DND-41 (cell line): ENCODE results near the gene TTR.

ENCODE experiments used
- ATAC-seq: fragments of 200-7000 bp; cut with Tn5 transposase; 3 replicates; pipeline ENCODE4 v1.9.1; 2021; ENCODE audit warnings: low read depth; ENCODE audit not compliant: insufficient read depth
- DNase-seq: peaks from one replicate; pipeline ENCODE4 v3.0.0-alpha.2; 2020
- H2AFZ ChIP-seq: 2 replicates; pipeline ENCODE4 v1.6.0; 2012; ENCODE audit warnings: low read depth, low read length
- H3K27ac ChIP-seq: 2 replicates; pipeline ENCODE4 v1.5.1; 2012; ENCODE audit warnings: low read length, inconsistent platforms
- H3K27me3 ChIP-seq: fragments of 200-600 bp; sonication (generic); 2 replicates; pipeline ENCODE4 v1.6.0; 2012; ENCODE audit warnings: low read length, mild to moderate bottlenecking, inconsistent platforms; ENCODE audit not compliant: insufficient read depth, poor library complexity
- H3K36me3 ChIP-seq: 2 replicates; pipeline ENCODE4 v1.5.1; 2012; ENCODE audit warnings: low read length, inconsistent platforms; ENCODE audit not compliant: insufficient read depth
- H3K4me1 ChIP-seq: 2 replicates; pipeline ENCODE4 v1.5.1; 2012; ENCODE audit warnings: mild to moderate bottlenecking, low read length; ENCODE audit not compliant: insufficient read depth
- H3K4me2 ChIP-seq: 2 replicates; pipeline ENCODE4 v1.6.0; 2012; ENCODE audit warnings: mild to moderate bottlenecking, moderate library complexity, low read length, inconsistent platforms; ENCODE audit not compliant: insufficient read depth
- H3K4me3 ChIP-seq, 2 experiments: fragments of 200-600 bp in 1 of 2; shearing (Covaris generic) in 1 of 2; 2 replicates each; pipeline ENCODE4 v1.5.1; 2012 to 2016; ENCODE audit warnings: inconsistent platforms in 2 of 2, low read length in 2 of 2, mild to moderate bottlenecking in 2 of 2, low read depth in 1 of 2, moderate library complexity in 1 of 2
- H3K79me2 ChIP-seq: 2 replicates; pipeline ENCODE4 v1.6.0; 2012; ENCODE audit warnings: low read length, inconsistent platforms; ENCODE audit not compliant: insufficient read depth
- H3K9ac ChIP-seq: 2 replicates; pipeline ENCODE4 v1.6.0; 2012; ENCODE audit warnings: low read depth, mild to moderate bottlenecking, inconsistent platforms, low read length, moderate library complexity
- H3K9me3 ChIP-seq: 2 replicates; pipeline ENCODE4 v1.5.1; 2012; ENCODE audit warnings: low read length, moderate library complexity, mild to moderate bottlenecking, inconsistent platforms; ENCODE audit not compliant: insufficient read depth, severe bottlenecking
- H4K20me1 ChIP-seq: 2 replicates; pipeline ENCODE4 v1.6.0; 2012; ENCODE audit warnings: low read length; ENCODE audit not compliant: insufficient read depth
- EZH2 ChIP-seq: IDR thresholded peaks from 3 replicates; pipeline ENCODE4 v1.6.1; 2012; ENCODE audit warnings: borderline replicate concordance, low read depth, mild to moderate bottlenecking, moderate library complexity, low read length, inconsistent platforms; ENCODE audit not compliant: severe bottlenecking
- TF ChIP-seq, protein P1 (sequence below): IDR thresholded peaks from 2 replicates; pipeline ENCODE4 v1.5.1; 2012; ENCODE audit warnings: borderline replicate concordance, low read length, moderate library complexity, mild to moderate bottlenecking; ENCODE audit not compliant: poor library complexity, severe bottlenecking; ENCODE audit errors: extremely low read depth

Gene TTR

GRCh38 chr18:31581498-31582197, 10.0 kb upstream of the TTR start:
- H3K27me3 ChIP-seq = no peaks in the 10 kb centered on the region
- H3K79me2 ChIP-seq = no peaks in the 10 kb centered on the region
- H3K9ac ChIP-seq = no peak overlapping the region
- TF ChIP-seq, protein P1, sequence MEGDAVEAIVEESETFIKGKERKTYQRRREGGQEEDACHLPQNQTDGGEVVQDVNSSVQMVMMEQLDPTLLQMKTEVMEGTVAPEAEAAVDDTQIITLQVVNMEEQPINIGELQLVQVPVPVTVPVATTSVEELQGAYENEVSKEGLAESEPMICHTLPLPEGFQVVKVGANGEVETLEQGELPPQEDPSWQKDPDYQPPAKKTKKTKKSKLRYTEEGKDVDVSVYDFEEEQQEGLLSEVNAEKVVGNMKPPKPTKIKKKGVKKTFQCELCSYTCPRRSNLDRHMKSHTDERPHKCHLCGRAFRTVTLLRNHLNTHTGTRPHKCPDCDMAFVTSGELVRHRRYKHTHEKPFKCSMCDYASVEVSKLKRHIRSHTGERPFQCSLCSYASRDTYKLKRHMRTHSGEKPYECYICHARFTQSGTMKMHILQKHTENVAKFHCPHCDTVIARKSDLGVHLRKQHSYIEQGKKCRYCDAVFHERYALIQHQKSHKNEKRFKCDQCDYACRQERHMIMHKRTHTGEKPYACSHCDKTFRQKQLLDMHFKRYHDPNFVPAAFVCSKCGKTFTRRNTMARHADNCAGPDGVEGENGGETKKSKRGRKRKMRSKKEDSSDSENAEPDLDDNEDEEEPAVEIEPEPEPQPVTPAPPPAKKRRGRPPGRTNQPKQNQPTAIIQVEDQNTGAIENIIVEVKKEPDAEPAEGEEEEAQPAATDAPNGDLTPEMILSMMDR = no peak
- TF ChIP-seq EZH2 = no peak
- no peaks in the 10 kb centered on the region for H3K4me1 ChIP-seq
- no peak overlapping the region for H3K4me2 ChIP-seq
- H3K36me3 ChIP-seq = no peaks in the 10 kb centered on the region
- no peak overlapping the region for H2AFZ ChIP-seq
- H3K27ac ChIP-seq = no peak overlapping the region
- H3K4me3 ChIP-seq = no peak overlapping the region
- H4K20me1 ChIP-seq = no peaks in the 10 kb centered on the region
- no peak for DNase-seq
- no peak for ATAC-seq
- H3K9me3 ChIP-seq = no peaks in the 10 kb centered on the region

- DNase-seq (no peak), ATAC-seq (no peak)
- Histone ChIP-seq H3K4me1 (no peaks in the 10 kb centered on the region), H3K9ac (no peak overlapping the region), H3K27ac (no peak overlapping the region), H3K4me3 (no peak overlapping the region), H3K4me2 (no peak overlapping the region), H2AFZ (no peak overlapping the region), H3K27me3 (no peaks in the 10 kb centered on the region), H3K79me2 (no peaks in the 10 kb centered on the region), H3K36me3 (no peaks in the 10 kb centered on the region), H3K9me3 (no peaks in the 10 kb centered on the region), H4K20me1 (no peaks in the 10 kb centered on the region)
- TF ChIP-seq EZH2 = no peak
- TF ChIP-seq, protein P1 = no peak
These were observed 8.4 kb upstream of the TTR start for GRCh38 chr18:31583185-31583854.

DNA sequence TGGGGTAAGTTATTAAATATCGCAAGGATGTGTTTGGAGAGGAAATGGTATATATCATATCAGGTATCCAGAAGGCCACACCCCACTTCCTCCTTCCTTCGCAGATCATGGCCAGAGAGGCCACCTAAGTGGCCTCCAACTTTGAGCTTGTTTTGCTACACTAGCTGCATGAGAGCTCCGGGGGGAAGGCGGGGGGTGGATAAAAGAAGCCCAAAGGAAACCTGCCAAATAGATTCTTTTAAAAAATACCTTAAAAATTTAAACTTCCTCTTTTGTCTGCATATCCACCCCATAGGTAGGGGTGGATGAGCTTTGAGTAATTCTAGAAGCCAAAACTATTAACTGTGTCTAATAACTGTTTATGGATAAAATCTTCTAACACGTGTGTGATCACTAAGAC, 5.7 kb upstream of the TTR start:
- H3K4me2 ChIP-seq = no peak overlapping the region

More for the DNA sequence above, 5.7 kb upstream of the TTR start:
- H3K36me3 ChIP-seq = no peaks in the 10 kb centered on the region
- H3K27me3 ChIP-seq = no peaks in the 10 kb centered on the region
- no peak overlapping the region for H3K27ac ChIP-seq
- no peak for DNase-seq
- no peak overlapping the region for H2AFZ ChIP-seq
- H3K4me3 ChIP-seq = no peak overlapping the region
- no peaks in the 10 kb centered on the region for H4K20me1 ChIP-seq
- no peak for ATAC-seq
- no peaks in the 10 kb centered on the region for H3K79me2 ChIP-seq
- no peaks in the 10 kb centered on the region for H3K4me1 ChIP-seq
- H3K9ac ChIP-seq = no peak overlapping the region
- no peaks in the 10 kb centered on the region for H3K9me3 ChIP-seq
- TF ChIP-seq EZH2 = no peak
- TF ChIP-seq, protein P1 = no peak
